ENCODE data around the gene SENP1. TPM values are rescaled to one million over a fixed set of nuclear protein-coding genes. Genes with fewer than 3 reads are reported as not detected.

The SENP1 gene
- total RNA-seq (2014; rRNA removed; shearing (Covaris generic)), result 36.2 and 49.5 TPM in 2 replicates

DNA sequence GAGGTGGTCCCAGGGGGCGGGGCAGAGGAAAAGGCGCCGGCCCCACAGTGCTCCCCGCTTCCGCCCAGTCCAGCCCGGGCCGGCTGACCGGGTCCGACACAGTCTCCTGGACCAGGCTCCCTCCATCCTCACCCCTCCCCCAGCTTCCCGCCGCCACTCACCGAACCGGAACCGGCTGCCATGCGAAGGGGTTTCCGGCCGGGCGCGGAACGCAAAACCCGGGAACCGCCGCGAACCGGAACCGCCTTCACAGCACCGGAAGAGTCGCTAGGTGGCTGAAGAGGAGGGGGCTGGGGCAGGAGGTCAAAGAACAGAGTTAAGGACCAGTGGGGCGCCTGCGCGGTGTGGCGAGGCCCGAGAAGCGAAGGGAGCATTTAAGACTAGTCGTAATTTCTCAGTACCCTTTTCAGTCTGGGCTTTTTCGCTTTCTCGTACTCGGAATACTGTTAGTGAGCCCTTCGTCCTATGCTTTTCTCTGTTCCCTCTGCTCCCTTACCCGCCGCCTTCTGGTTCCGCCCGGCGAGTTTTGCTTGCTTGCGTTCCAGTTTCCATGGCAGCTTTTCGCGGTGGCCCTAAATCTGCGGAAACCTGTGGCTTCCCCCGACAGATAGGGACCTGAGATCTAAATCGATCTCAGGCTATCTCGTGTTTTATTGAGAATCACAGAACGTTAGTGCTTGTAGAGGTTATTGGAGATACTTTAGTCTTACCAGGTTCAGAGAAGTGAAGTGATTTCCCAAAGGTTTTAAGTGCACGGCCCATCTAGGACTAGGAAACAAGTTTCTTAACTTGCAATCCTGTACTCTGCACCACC lies at the start of gene SENP1:
Gene SENP1 (minus strand): TSS at position 213 of the 814 bp plus-strand sequence. CDS start 4,607 bp downstream, outside the sequence.
- Histone ChIP-seq H3K4me1 (replicated peaks) (peaks cover 41% of the 10 kb centered on the region), H3K4me3 (peak within 1 kb of the TSS; percentile 61), H3K27ac (peak within 1 kb of the TSS; percentile 96), H3K36me3 (peaks cover 34% of the 10 kb centered on the region), H3K27me3 (replicated peaks) (no peaks in the 10 kb centered on the region), H3K9me3 (replicated peaks) (no peaks in the 10 kb centered on the region)
- DNase-seq (ENCODE audit: low read depth in 1 of 2, low spot score in 2 of 2), result peak; percentile 100

- H3K36me3 ChIP-seq, result peaks cover 84% of the 10 kb centered on the region
- H3K4me3 ChIP-seq, result no peak overlapping the region
Observed at GRCh38 chr12:48151103-48151771, 45.4 kb upstream of the SENP1 start.

DNA sequence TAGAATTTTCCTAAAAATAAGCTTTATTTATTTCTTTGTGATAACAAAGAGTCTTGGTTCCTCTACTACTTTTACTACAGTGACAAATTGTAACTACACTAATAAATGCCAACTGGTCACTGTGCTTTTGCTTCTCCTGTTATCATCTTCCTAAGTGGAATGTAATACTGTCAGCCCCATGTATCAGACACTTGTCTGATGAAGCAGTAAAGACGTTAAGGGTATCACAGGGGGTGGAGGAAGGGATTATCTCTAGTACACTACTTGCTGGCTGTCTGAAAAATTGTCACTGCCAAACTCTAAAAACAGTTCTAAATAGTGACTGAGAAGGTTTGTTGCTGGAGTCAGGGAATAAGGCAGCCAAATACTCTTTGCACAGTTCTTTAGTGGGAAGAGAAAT lies 40.1 kb upstream of the SENP1 start:
- Histone ChIP-seq H3K9me3 (replicated peaks) (no peaks in the 10 kb centered on the region; the same call in 1 of the 2 replicates), H3K27ac (no peak overlapping the region)

More at GRCh38 chr12:48151103-48151771, 45.4 kb upstream of the SENP1 start:
- DNase-seq (ENCODE audit: low read depth in 1 of 2, low spot score in 2 of 2), result peak in 1 of 2 experiments; percentile 82
- Histone ChIP-seq H3K27me3 (replicated peaks) (no peaks in the 10 kb centered on the region), H3K9me3 (replicated peaks) (no peaks in the 10 kb centered on the region), H3K4me1 (replicated peaks) (peaks cover 6% of the 10 kb centered on the region), H3K27ac (no peak overlapping the region)

GRCh38 chr12:48143898-48144297 lies 38.0 kb upstream of the SENP1 start:
- Histone ChIP-seq H3K4me3 (no peak overlapping the region), H3K4me1 (replicated peaks) (no peaks in the 10 kb centered on the region), H3K36me3 (peaks cover 99% of the 10 kb centered on the region), H3K27me3 (replicated peaks) (no peaks in the 10 kb centered on the region), H3K27ac (no peak overlapping the region), H3K9me3 (replicated peaks) (no peaks in the 10 kb centered on the region; the same call in 1 of the 2 replicates)
- DNase-seq (ENCODE audit: low read depth in 1 of 2, low spot score in 2 of 2), result peak in 1 of 2 experiments; percentile 83

More for the DNA sequence above, 40.1 kb upstream of the SENP1 start:
- H3K27me3 ChIP-seq (replicated peaks), result no peaks in the 10 kb centered on the region
- H3K4me1 ChIP-seq (replicated peaks), result no peaks in the 10 kb centered on the region
- no peak overlapping the region for H3K4me3 ChIP-seq
- DNase-seq (ENCODE audit: low read depth in 1 of 2, low spot score in 2 of 2), result peak in 1 of 2 experiments; percentile 52
- peaks cover 99% of the 10 kb centered on the region for H3K36me3 ChIP-seq

- H3K27me3 ChIP-seq (replicated peaks), result no peaks in the 10 kb centered on the region
- no peak overlapping the region for H3K4me3 ChIP-seq
- H3K36me3 ChIP-seq, result peaks cover 100% of the 10 kb centered on the region
- peak in 1 of 2 experiments; percentile 86 for DNase-seq (ENCODE audit: low read depth in 1 of 2, low spot score in 2 of 2)
- no peak overlapping the region for H3K27ac ChIP-seq
- H3K9me3 ChIP-seq (replicated peaks), result no peaks in the 10 kb centered on the region; the same call in 1 of the 2 replicates
- H3K4me1 ChIP-seq (replicated peaks), result no peaks in the 10 kb centered on the region
Observed at GRCh38 chr12:48142818-48143674, 37.2 kb upstream of the SENP1 start.

DNA sequence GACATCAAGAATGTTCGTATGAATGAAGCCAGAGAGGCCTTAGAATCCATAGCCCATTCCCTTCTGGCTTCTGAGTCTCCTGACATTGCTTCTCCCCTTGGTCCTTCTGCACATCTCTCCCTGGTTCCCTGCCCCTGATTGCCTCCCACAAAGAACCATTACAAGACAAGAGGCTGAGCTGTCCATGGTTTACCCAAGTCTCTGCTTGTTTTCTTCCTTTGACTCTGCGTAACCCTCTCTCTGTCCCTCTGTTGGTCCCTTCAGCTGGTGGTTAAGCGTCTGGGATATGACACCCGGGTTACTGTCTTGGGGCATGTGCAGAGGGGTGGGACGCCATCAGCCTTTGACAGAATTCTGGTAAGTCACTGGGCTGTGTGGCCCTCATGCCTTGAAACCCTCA lies 29.1 kb upstream of the SENP1 start:
- Histone ChIP-seq H3K4me3 (no peak overlapping the region), H3K9me3 (replicated peaks) (no peaks in the 10 kb centered on the region)

DNA sequence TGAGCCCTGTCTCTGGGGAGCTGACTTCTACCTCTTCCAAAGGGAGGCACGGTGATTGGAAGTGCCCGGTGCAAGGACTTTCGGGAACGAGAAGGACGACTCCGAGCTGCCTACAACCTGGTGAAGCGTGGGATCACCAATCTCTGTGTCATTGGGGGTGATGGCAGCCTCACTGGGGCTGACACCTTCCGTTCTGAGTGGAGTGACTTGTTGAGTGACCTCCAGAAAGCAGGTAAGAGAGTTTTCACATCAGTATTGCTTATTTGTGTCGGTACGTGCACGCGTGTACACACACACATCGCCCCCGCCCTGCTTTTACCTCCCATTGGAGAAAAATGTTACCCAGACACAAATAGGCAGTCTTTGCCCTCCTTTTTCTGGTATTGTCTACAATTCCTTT lies 26.9 kb upstream of the SENP1 start:
- Histone ChIP-seq H3K36me3 (peaks cover 95% of the 10 kb centered on the region), H3K4me3 (no peak overlapping the region), H3K4me1 (replicated peaks) (no peaks in the 10 kb centered on the region), H3K27ac (no peak overlapping the region), H3K27me3 (replicated peaks) (no peaks in the 10 kb centered on the region), H3K9me3 (replicated peaks) (0 out of 2 replicates have a peak, but pooled peaks cover 2% of the 10 kb centered on the region)
- peak in 1 of 2 experiments; percentile 87 for DNase-seq (ENCODE audit: low read depth in 1 of 2, low spot score in 2 of 2)

More for the DNA sequence above, 29.1 kb upstream of the SENP1 start:
- H3K27ac ChIP-seq, result no peak overlapping the region
- H3K27me3 ChIP-seq (replicated peaks), result no peaks in the 10 kb centered on the region
- peaks cover 96% of the 10 kb centered on the region for H3K36me3 ChIP-seq
- peak in 1 of 2 experiments; percentile 87 for DNase-seq (ENCODE audit: low read depth in 1 of 2, low spot score in 2 of 2)
- no peaks in the 10 kb centered on the region for H3K4me1 ChIP-seq (replicated peaks)

GRCh38 chr12:48131517-48131916 lies 25.6 kb upstream of the SENP1 start:
- no peaks in the 10 kb centered on the region for H3K27me3 ChIP-seq (replicated peaks)
- DNase-seq (ENCODE audit: low read depth in 1 of 2, low spot score in 2 of 2), result peak in 1 of 2 experiments; percentile 79
- H3K36me3 ChIP-seq, result peaks cover 96% of the 10 kb centered on the region
- no peaks in the 10 kb centered on the region for H3K4me1 ChIP-seq (replicated peaks)
- H3K27ac ChIP-seq, result no peak overlapping the region
- no peak overlapping the region for H3K4me3 ChIP-seq
- 0 out of 2 replicates have a peak, but pooled peaks cover 2% of the 10 kb centered on the region for H3K9me3 ChIP-seq (replicated peaks)

DNA sequence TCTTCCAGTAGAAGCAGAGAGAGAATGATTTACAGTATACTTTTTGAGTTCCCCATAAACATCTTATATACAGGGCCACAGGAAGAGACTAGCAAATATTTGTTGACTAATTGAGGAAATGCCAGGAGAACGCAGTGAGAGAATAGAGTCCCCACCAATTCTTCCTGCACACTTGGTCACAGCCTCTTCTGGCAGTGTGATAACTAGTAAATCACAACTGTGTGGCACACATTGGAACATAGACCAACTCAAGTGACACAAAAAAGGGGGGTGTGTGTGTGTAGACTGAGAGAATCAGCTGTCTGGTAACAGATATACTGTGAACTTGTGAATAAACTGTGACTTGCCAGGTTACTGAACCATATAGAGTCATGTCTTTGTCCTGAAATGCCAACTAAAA lies 23.5 kb upstream of the SENP1 start:
- Histone ChIP-seq H3K27ac (no peak overlapping the region), H3K27me3 (replicated peaks) (no peaks in the 10 kb centered on the region), H3K4me3 (no peak overlapping the region), H3K36me3 (peaks cover 99% of the 10 kb centered on the region), H3K9me3 (replicated peaks) (0 out of 2 replicates have a peak, but pooled peaks cover 2% of the 10 kb centered on the region), H3K4me1 (replicated peaks) (no peaks in the 10 kb centered on the region)
- peak in 1 of 2 experiments; percentile 66 for DNase-seq (ENCODE audit: low read depth in 1 of 2, low spot score in 2 of 2)

GRCh38 chr12:48128800-48129199 lies 22.9 kb upstream of the SENP1 start:
- DNase-seq (ENCODE audit: low read depth in 1 of 2, low spot score in 2 of 2), result peak in 1 of 2 experiments; percentile 61
- Histone ChIP-seq H3K4me3 (no peak overlapping the region), H3K36me3 (peaks cover 99% of the 10 kb centered on the region), H3K4me1 (replicated peaks) (no peaks in the 10 kb centered on the region), H3K27ac (no peak overlapping the region), H3K9me3 (replicated peaks) (0 out of 2 replicates have a peak, but pooled peaks cover 2% of the 10 kb centered on the region), H3K27me3 (replicated peaks) (no peaks in the 10 kb centered on the region)

GRCh38 chr12:48126953-48127630 lies 21.2 kb upstream of the SENP1 start:
- no peak overlapping the region for H3K4me3 ChIP-seq
- no peaks in the 10 kb centered on the region for H3K4me1 ChIP-seq (replicated peaks)
- H3K9me3 ChIP-seq (replicated peaks), result 0 out of 2 replicates have a peak, but pooled peaks cover 2% of the 10 kb centered on the region
- H3K36me3 ChIP-seq, result peaks cover 99% of the 10 kb centered on the region
- no peaks in the 10 kb centered on the region for H3K27me3 ChIP-seq (replicated peaks)
- peak in 1 of 2 experiments; percentile 75 for DNase-seq (ENCODE audit: low read depth in 1 of 2, low spot score in 2 of 2)
- H3K27ac ChIP-seq, result no peak overlapping the region

DNA sequence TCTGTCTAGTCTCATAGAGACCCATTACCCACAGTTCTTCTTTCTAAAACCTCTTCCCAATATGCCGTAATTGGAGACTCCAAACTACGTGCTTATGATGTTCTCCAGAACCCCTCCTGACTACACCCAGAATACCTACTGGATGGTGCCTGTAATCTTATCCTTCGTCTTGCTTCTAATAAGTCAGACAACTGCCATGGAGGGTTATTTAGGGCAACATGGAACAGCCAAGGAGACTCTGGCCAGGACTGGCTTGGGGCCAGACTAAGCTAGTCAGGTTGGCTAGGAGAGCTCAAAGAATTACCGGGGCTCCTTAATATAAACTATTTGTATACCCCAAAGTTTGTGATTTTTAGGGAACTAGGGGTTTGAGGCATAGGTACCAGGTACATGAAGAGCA lies 20.1 kb upstream of the SENP1 start:
- 0 out of 2 replicates have a peak, but pooled peaks cover 2% of the 10 kb centered on the region for H3K9me3 ChIP-seq (replicated peaks)
- peaks cover 99% of the 10 kb centered on the region for H3K36me3 ChIP-seq
- H3K27ac ChIP-seq, result no peak overlapping the region
- no peaks in the 10 kb centered on the region for H3K4me1 ChIP-seq (replicated peaks)
- peak in 1 of 2 experiments; percentile 72 for DNase-seq (ENCODE audit: low read depth in 1 of 2, low spot score in 2 of 2)
- no peaks in the 10 kb centered on the region for H3K27me3 ChIP-seq (replicated peaks)
- H3K4me3 ChIP-seq, result no peak overlapping the region

Measured in SJSA1 (cell line).